GM21526 (cell line): ENCODE measurements around the gene METTL8.
"Not testable (repeated sequence)": the region's sequence is repeated elsewhere in the genome, so short reads cannot be mapped to it uniquely, and the experiment has no call there.

Source experiments
- ATAC-seq: cut with Tn5 transposase; IDR thresholded peaks from one replicate; pipeline ENCODE4 v1.9.1; 2021; ENCODE audit warnings: moderate library complexity; ENCODE audit not compliant: unreplicated experiment, low FRiP score

METTL8 gene

GRCh38 chr2:171316755-171317337 is 116.9 kb downstream of the METTL8 start:
- ATAC-seq: no peak

GRCh38 chr2:171316220-171316619 is 117.6 kb downstream of the METTL8 start:
- no peak for ATAC-seq

GRCh38 chr2:171315781-171316180 is 118.0 kb downstream of the METTL8 start:
- ATAC-seq: no peak

DNA sequence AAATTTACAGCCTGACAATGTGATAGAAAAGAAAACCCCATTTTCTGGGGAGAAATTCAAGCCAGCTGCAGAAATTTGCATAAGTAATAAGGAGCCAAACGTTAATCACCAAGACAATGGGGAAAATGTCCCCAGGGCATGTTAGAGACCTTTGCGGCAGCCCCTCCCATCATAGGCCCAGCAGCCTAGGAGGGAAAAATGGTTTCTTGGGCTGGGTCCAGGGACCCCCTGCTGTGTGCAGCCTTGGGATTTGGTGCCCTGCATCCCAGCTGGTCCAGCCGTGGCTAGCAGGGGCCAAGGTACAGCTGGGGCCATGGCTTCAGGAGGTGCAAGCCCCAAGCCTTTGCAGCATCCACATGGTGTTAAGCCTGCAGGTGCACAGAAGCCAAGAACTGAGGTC is 121.6 kb downstream of the METTL8 start:
- not testable (repeated sequence) for ATAC-seq

DNA sequence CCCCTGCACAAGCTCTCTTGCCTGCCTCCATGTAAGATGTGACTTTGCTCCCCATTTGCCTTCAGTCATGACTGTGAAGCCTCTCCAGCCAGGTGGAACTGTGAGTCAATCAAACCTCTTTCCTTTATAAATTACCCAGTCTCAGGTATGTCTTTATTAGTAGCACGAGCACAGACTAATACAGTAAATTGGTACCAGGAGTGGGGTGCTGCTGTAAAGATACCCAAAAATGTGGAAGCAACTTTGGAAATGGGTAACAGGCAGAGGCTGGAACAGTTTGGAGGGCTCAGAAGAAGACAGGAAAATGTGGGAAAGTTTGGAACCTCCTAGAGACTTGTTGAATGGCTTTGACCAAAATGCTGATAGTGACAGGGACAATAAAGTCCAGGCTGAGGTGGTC is 122.2 kb downstream of the METTL8 start:
- not testable (repeated sequence) for ATAC-seq

- ATAC-seq: no peak
Observed at GRCh38 chr2:171310889-171311288, 122.9 kb downstream of the METTL8 start.

DNA sequence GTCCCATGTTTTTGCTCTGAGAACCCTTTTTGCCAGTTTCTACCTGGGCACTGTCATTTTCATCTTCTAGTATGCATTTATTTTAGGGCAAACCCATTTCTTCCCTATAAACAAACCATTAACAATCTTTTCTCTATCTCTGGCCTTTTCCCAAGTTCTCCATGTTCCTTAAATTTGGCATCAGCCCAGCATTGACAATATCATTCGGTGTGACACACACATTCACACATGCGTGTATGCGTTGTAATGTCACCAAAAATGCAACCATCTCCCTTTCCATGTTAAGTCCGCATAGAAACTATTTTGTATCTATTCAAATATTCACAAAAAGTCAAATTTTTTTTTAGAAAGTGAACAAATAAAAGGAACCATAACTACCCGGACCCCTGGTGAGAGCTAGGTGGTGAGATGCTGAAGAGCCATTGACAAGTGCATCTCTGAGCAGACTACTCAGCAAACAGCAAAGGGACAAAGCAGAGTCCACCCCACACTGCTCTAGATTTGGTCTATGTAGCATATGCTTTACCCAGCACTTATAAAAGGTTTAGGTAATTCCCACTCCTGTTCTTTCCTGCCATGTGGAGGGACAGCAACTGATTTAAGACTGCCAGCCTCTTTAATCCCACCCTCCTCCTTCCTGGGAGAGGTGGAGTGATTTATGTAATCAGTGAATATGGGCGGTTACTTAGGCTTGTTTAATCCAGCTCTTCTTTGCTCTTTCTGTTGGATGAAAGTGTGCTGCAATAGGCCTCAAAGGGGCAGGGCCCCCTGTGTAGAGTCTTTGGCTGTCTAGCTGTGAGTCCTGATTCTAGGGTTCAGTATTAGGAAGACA is 124.1 kb downstream of the METTL8 start:
- no peak for ATAC-seq

DNA sequence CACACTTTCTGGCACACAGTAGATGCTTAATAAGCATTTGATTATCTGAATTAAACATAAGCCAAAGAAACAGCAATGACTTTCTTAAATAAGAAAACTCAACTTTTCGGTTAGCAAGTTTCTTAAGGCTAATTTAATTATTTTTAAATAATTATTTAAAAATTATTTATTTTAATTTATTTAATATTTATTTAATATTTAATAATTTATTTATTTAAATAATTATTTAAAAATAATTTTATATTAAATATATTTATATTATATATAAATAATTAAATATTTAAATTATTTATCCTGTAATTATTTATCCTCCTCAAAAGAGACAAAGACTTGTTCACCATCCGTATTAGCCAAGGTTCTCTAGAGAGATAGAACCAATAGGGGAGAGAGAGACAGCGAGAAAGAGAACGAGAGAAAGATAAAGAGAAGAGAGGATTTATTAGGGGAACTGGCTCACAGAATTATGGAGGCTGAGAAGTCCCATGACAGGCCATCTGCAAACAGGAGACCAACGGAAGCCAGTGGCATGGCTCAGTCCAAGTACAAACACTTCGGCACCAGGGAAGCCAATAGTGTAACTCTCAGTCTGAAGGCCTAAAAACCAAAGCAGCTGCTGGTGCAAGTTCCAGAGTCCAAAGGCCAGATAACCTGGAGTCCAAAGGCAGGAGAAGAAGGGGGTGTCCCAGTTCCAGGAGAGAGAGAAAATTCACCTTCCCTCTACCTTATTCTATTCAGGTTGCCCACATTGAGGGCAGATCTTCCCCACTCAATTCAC is 125.3 kb downstream of the METTL8 start:
- ATAC-seq: no peak

GRCh38 chr2:171307560-171307959 is 126.2 kb downstream of the METTL8 start:
- ATAC-seq: no peak

GRCh38 chr2:171297956-171298355 is 135.8 kb downstream of the METTL8 start:
- ATAC-seq: no peak

DNA sequence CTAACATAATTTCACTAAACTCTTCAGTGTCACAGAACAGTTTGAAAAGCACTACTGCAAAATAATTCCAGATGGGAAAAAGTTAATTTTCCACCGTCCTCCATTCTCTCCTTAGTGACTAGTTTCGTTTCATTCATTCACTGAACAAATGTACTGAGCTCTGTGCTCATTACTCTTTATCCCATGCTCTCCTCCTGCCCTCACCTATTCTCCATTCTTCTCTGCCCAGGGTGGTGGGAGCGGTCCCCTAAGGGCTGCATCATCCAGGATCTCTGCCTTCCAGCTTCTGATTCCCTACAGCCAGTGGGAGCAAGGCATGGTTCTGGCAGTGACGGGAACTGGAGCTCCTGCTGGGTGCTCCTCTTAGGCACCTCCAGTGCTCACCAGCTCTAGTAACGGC is 139.2 kb downstream of the METTL8 start:
- no peak for ATAC-seq

- ATAC-seq: no peak
Observed at GRCh38 chr2:171293661-171294060, 140.1 kb downstream of the METTL8 start.

DNA sequence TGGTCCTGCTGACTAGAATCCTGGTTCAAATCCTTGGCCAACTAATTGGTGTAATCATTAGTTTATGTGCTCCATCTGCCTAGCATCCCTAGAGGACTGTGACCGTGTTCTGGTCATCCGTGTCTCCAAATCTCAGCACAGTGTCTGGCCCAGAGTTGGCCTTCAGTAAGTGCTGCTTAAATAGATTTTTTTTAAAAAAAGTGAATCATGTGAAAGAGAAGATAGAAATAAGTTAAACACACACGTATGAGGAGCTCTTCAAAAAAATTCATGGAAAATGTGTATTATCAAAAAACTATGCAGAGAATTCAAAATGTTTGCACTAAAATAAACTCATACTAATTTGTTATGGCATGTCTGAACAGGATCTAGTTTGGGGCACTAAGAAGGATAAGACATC is 143.8 kb downstream of the METTL8 start:
- ATAC-seq: no peak

DNA sequence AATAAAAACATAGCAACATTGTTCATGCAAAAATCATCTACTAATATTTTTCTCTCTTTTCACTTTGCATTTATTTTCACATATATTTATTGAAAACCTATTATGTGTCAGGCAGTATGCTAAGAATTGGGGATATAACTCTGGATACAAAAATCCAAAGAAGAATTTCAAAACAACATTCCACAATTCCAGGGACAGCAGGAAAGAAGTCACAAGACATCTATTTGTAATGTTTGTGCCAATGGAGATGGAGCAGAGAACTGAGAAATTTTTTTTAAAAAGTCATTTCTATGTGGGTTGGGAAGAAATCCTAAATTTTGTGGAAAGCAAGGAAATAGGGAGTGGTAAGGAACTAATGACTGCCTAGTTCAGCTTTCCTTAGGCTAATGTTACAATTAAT is 144.5 kb downstream of the METTL8 start:
- no peak for ATAC-seq

- no peak for ATAC-seq
Observed at GRCh38 chr2:171287611-171288010, 146.2 kb downstream of the METTL8 start.

- no peak for ATAC-seq
Observed at GRCh38 chr2:171287036-171287571, 146.7 kb downstream of the METTL8 start.

GRCh38 chr2:171281110-171281509 is 152.7 kb downstream of the METTL8 start:
- no peak for ATAC-seq

GRCh38 chr2:171279983-171280790 is 153.6 kb downstream of the METTL8 start:
- ATAC-seq: no peak

GRCh38 chr2:171274757-171275156 is 159.0 kb downstream of the METTL8 start:
- ATAC-seq: no peak

DNA sequence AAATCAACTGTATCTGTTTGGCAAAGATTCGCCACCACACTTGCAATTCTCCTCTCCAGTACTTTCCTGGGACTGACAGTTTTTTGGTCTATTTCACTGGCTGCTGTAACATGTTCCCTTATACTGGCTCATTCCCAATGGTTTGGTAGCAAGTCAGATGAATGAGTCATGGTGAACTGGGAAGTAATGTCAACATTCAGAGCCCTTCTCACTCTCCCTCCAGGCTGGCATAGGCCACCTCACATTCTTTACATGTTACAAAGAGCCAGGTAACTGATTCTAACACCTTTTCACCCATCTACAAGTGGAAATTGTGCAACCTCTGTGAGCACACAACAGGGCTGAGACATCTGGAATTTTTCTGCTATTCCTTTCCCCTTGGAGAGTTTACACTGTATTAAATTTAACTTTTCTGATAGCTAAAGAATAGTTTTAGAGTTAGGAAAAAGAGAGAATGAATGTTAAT is 161.8 kb downstream of the METTL8 start:
- no peak for ATAC-seq
